ENCODE measurements around the gene CA9.

The CA9 gene

GRCh38 chr9:35717132-35717870 is 43.6 kb downstream of the CA9 start:
- DNase-seq: no peak

- DNase-seq: no peak
Measured at GRCh38 chr9:35718721-35719511, 45.2 kb downstream of the CA9 start.

GRCh38 chr9:35719546-35719945 is 45.8 kb downstream of the CA9 start:
- DNase-seq: no peak

- DNase-seq: no peak
Measured at GRCh38 chr9:35723426-35723825, 49.7 kb downstream of the CA9 start.

GRCh38 chr9:35723908-35724307 is 50.2 kb downstream of the CA9 start:
- no peak for DNase-seq

- no peak for DNase-seq
Measured at GRCh38 chr9:35725362-35725761, 51.6 kb downstream of the CA9 start.

GRCh38 chr9:35726931-35727330 is 53.2 kb downstream of the CA9 start:
- peak; percentile 25 for DNase-seq

GRCh38 chr9:35727676-35728040 is 53.9 kb downstream of the CA9 start:
- DNase-seq: peak; percentile 27

- peak; percentile 93 for DNase-seq
Measured at GRCh38 chr9:35728041-35728971, 54.6 kb downstream of the CA9 start.

- peak; percentile 32 for DNase-seq
Measured at GRCh38 chr9:35729101-35729500, 55.4 kb downstream of the CA9 start.

GRCh38 chr9:35729700-35730485 is 56.2 kb downstream of the CA9 start:
- peak; percentile 93 for DNase-seq

- DNase-seq: no peak
Measured at GRCh38 chr9:35730486-35730854, 56.7 kb downstream of the CA9 start.
